GM19025 (cell line): ENCODE measurements around the gene NHLRC2.
"Not testable (repeated sequence)": the region's sequence is repeated elsewhere in the genome, so short reads cannot be mapped to it uniquely, and the experiment has no call there.

Source experiments
- ATAC-seq: cut with Tn5 transposase; IDR thresholded peaks from one replicate; pipeline ENCODE4 v1.9.1; 2021; ENCODE audit warnings: mild to moderate bottlenecking, low read depth, moderate library complexity; ENCODE audit not compliant: unreplicated experiment

The NHLRC2 gene, protein sequence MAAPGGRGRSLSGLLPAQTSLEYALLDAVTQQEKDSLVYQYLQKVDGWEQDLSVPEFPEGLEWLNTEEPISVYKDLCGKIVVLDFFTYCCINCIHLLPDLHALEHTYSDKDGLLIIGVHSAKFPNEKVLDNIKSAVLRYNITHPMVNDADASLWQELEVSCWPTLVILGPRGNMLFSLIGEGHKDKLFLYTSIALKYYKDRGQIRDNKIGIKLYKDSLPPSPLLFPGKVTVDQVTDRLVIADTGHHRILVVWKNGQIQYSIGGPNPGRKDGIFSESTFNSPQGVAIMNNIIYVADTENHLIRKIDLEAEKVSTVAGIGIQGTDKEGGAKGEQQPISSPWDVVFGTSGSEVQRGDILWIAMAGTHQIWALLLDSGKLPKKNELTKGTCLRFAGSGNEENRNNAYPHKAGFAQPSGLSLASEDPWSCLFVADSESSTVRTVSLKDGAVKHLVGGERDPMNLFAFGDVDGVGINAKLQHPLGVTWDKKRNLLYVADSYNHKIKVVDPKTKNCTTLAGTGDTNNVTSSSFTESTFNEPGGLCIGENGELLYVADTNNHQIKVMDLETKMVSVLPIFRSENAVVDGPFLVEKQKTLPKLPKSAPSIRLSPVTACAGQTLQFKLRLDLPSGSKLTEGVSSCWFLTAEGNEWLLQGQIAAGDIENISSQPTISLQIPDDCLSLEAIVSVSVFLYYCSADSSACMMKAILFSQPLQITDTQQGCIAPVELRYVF

DNA sequence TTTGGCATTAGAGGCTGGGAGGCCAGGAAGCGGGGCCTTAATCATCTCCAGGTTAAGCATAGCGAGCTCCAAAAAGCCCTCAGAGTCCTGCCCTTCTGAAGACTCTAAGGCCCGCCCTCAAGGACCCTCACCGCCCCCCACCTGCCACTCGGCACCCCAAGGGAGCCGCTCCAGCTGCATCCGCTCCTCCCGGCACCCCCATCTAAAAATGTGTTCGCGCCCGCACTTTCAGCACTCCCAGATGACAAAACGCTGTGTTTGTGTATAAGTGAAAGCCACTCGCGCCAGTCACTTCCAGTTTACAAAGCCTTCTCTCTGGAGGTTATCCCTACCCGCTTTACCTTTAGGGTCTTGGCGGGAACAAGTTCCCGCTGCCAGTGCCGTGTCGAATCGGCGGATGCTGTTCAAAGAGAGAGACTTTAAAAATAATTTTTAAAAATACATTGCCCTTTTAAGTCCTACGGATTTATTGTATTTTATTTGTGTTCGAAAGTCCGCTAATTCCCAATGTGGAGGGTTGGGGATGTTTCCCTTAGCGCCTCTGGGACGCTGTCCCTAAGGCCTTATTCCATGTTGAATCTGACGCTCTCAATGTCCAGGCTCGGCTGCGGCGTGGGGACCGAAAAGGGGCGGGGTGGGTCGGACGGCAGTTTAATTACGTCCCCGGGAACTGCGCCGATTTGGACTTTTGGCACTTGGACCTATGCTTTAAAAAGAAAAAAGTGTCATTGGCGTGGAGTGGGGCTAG, at the start of gene NHLRC2, which contains the start of gene DCLRE1A:
Gene NHLRC2, plus strand, starts transcription at position 649 of the 748 bp plus-strand sequence. CDS start 212 bp downstream, outside the sequence.
Gene DCLRE1A, minus strand, starts transcription at position 70 of the 748 bp plus-strand sequence. CDS start 900 bp downstream, outside the sequence.
- ATAC-seq: peak; percentile 37

DNA sequence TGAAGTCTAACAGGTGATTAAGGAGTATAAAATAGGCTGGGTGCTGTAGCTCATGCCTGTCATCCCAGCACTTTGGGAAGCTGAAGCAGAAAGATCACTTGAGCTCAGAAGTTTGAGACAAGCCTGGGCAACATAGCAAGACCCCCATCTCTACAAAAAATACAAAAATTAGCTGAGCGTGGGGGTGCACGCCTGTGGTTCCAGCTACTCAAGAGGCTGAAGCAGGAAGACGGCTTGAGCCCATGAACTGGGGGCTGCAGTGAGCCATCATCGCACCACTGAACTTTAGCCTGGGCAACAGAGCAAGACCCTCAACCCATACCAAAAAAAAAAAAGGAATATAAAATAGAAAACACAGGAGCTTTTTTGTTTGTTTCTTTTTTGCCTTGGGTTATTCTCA, 48.0 kb upstream of the NHLRC2 start:
- no peak for ATAC-seq

DNA sequence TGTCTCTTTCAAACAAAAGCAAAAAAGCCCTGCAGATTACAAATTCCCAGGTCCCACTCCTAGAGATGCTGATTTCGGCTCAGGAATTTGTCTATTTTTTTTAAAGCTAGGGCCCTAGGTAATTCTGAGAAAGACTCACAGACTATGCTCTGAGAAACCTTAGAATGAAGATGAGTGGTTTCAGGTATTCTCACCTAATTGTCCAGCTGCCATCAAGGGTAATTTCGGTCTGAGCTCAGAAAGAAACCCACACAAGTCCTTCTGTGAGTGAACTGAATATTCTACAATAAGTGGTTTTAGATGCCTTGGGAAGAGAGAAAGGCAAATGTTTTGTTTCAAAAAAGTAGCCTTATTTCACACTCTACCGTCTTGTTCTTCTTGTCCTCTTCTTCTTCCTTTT, 46.3 kb upstream of the NHLRC2 start:
- ATAC-seq: no peak

DNA sequence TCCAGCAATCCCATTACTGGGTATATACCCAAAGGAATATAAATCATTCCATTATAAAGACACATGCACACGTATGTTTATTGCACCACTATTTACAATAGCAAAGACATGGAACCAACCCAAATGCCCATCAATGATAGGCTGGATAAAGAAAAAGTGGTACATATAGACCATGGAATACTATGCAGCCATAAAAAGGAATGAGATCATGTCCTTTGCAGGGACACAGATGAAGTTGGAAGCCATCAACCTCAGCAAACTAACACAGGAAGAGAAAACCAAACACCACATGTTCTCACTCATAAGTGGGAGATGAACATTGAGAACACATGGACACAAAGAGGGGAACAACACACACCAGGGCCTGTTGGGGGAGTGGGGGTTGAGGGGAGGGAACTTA, 39.8 kb upstream of the NHLRC2 start:
- ATAC-seq: not testable (repeated sequence)

DNA sequence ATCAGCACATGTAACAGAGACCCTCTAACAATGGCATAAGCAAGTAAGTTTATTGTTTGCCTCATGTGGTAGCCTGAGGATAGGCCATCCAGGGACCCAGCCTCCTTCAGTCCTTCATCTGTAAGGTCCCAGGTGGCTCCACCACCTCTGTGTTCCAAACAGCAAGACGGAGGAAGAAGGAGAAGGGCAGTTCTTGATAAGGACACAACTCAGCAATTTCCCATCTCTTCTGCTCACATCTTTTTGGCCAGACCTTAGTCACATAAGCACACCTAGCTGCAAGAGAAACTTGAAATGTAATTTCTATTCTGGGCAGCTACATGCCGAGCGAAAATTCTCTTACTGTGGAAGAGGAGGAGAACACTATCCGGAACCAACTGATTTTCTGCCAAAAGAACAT, 34.5 kb upstream of the NHLRC2 start:
- ATAC-seq: no peak

DNA sequence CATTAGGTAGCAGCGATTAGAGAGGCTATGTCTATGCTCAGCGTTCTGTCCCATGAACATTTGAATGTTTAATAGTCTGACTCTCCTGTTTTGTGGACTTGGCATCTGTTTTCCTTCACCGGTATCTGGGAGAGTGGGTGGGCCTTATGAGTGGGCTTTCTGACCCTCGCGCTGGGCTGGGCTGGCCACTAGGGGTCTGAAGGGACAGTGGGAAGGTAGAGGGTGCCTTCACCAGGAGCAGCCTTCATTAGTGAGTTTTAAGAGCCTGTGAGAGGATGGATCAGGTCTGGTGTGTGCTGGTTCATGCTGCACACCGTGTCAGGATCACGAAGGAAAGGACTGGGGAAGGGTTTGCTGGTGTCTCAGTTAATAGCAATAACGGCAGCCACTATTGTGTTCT, 34.0 kb upstream of the NHLRC2 start:
- ATAC-seq: no peak

DNA sequence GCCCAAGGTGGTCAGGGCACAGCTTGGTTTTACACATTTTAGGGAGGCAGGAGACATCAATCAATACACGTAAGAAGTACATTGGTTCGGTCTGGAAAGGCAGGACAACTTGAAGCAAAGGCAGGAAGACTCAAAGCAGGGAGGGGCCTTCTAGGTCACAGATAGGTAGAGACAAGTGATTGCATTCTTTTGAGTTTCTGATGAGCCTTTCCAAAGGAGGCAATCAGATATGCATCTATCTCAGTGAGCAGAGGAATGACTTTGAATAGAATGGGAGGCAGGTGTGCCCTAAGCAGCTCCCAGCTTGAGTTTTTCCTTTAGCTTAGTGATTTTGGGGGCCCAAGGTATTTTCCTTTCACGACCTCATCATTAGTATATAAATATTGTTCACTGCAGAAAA, 33.2 kb upstream of the NHLRC2 start:
- ATAC-seq: not testable (repeated sequence)

DNA sequence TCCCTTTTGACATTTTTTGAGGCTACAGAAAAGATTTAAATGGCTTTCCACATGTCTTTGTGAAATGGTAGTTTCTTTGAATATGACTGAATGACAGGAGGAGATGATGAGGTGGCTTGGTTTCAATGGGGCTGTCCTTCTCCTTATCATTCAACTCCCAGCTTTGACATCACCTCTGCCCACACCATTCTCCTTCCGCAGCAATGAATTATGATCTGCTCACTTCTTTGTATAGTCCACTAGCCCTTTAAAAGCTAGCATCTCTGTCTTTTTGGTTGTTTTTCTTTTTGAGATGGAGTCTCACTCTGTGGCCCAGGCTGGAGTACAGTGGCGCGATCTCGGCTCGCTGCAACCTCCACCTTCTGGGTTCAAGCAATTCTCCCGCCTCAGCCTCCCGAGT, 32.3 kb upstream of the NHLRC2 start:
- ATAC-seq: no peak

DNA sequence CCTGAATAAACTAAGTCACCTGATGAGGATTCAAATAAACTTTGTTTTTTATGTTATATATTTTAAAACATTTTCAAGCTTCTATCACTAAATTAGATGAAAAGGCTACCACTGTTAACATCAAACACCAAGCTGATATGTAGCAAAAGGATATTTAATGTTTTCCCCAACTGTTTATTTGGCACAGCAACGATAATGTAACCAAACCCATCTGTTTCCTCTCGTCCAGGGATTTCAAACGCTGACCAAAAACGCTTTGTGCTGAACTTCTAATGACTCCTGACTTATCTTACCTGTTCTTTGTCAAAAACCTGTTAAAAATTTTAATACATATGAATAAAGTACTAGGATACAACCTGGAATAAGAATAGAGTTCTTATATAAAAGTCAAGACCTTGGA, 31.1 kb upstream of the NHLRC2 start:
- no peak for ATAC-seq

DNA sequence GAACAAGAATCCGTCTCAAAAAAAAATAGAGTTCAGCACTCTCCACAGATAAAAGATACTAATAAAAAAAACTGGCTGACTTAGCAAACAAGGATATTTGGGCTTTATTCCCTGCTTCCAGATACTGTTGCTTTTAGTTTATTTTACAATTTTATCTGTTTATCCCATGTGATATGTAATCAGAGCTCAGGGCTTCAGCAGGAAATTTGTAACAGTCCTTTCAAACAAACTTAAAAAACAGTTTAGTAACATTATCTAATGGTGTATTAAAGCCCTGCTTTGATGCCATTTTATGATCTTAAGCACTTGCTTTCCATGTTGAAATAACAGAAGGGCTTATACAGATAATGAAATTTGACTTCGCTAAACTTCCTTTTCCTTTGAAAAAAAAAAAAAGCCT, 28.7 kb upstream of the NHLRC2 start:
- no peak for ATAC-seq

DNA sequence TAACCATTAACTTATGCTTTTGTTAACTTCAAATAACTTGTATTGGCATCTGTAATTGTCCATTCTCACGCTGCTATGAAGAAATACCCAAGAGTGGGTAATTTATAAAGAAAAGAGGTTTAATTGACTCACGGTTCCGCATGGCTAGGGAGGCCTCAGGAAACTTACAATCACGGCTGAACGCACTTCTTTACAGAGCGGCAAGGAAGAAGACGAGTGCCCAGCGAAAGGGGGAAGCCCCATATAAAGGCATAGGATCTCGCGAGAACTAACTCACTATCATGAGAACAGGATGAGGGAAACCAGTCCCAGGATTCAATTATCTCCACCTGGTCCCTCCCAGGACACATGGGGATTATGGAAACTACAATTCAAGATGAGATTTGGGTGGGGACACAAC, 25.9 kb upstream of the NHLRC2 start:
- ATAC-seq: not testable (repeated sequence)

DNA sequence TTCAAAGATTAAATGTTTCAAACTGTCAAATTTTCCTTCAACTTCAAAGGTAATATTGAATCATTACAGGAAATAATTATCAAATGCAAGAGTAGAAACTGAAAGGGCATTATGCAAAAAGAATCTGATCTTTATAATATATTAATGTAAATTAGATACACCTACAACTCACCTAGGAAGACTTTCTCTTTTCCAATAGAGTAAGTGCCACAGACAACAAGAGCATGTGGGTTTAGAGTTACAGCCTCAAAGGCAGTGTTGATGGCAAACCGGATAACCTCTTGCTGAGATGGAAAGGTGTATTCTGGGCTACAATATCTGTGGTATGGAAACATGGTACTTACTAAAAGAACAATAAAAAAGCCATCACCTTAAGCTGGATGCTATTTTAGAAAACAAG, 12.3 kb upstream of the NHLRC2 start:
- ATAC-seq: no peak

DNA sequence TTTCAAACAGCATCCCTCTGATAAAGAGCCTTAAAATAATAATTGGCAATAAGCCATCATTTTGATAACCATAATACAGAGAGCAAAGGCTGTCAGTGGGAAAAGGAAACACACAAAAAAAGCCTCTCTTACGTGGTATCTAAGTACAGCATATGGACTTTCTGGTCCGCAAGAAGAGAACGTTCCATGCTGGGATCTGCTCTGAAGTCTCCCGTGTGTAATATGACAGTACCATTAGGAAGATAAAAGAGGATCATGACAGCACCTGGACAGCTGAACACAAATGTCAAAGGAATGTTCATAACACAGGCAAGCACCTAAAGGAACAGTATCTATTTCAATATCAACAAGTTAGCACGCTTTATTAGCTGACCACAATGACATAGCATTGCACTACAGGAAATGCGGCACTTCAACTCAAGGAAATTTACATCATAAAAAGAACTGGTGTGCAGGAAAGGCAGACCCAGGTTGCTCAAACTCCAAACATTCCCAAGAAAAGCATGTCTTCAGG, 10.4 kb upstream of the NHLRC2 start:
- no peak for ATAC-seq

DNA sequence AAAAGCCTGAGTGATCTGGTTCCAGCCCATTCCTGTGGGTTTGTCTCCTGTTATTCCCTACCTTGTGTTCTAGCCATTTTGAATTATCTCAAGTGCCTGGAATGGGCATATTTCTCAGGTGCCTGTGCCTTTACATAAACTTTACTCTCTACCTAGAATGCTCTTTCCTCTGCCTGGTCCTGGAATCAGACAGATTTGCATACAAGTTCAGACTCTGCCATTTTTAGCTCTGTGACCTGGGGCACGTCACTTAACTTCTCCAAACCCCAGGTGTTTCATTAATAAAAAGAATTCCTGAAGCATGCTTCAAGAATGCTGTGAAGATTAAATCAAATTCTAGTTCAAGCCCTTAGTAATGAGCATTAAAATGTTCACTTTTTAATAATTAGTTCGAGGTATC, 8.4 kb upstream of the NHLRC2 start:
- ATAC-seq: no peak

DNA sequence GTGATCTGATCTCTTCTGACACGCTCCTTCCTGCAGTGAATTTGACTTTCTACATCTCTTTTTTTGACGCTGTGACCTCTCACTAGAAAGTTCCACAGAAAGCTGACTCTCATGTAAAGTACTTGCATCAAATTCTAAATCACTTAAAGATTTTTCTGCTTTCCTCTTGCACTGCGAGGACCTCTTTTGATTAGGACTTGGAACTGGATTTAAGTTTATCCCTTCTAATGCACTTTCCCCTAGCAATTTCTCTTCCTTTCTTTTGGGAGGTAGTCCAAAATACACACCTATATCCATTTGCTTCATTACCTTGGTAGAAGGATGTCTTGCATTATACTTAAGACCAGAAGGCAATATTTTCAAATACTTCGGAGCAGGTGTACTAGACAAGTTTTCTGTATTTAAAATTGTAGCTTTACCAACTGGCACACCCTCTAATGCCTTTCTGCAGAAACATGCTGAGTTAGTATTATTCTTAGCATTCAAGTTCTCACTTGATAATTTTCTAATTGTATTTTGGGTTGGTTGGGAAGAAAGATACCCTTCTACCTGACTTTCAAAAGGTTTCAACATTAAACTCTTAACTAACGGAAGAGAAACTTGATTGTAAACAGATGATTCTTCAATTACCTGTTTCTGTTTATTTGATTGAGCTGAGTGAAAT, 5.2 kb upstream of the NHLRC2 start:
- ATAC-seq: no peak

DNA sequence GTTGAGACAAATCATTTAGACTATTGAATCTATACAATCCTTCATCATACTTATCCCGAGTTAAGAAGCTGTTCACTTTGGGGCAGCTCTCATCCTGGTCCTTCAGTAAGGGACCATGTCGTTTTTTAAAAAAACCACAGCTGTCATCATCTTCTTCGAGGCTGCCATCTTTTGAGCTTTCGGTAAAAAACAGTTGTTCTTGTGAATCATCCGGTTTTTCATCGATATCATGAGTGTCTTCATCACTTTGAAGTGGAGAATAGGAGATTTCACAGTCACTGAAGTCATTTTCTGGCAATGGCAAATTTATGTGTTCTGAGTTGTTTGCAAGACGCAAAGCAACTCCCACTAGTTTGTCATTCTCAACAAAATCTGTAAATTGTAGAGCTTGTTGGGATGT, 4.5 kb upstream of the NHLRC2 start:
- ATAC-seq: no peak

DNA sequence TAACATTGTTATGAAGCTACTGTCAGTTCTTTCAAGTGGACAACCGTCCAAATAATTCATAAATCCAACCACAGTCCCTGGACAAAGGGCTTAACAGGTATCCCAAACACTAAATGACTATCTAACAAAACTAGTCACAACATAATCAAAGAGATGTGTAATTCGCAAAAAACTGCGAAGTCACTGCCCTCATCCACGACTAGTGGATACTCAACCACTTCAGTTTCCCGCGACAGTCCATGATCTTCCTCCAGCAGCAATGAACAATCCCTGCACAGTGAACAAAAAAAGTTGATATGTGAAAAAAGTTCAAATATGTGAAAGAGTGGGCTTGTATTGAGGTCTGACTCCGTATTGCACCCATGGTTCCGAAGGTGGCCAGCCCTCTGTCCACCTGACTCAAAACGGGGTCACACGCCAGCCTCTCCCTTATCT, 866 bp upstream of the NHLRC2 start:
- ATAC-seq: no peak

DNA sequence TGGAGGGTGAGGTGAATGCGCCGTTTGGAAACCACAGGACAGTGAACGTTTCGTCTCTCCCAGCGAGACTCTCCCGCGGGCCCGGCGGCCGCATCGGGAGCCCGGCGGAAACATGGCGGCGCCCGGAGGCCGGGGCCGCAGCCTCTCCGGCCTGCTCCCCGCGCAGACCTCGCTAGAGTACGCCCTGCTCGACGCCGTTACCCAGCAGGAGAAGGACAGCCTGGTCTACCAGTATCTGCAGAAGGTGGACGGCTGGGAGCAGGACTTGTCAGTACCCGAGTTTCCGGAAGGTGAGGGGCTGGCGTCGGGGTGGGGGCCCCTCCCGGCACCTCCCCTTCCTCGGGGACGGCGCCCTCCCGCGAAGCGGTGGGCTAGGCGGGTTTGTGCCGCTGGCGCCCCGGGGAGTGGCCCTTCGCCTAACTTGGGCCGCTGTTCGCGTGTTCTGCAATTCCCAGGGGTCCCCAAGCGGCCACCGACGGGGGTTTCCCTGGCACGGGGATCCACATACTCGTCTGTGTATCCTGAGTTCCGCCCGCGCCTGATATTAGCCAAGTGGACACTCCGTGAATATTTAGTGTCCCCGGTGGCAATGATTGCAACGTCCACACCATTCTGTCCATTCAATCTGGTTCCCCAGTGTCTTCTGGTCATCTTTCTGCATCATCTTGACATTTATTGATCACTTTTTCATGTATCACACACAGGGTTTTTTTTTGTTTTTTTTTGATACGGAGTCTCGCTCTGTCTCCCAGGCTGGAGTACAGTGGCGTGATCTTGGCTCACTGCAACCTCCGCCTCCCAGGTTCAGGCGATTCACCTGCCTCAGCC, 514 bp downstream of the NHLRC2 start:
- peak; percentile 27 for ATAC-seq

DNA sequence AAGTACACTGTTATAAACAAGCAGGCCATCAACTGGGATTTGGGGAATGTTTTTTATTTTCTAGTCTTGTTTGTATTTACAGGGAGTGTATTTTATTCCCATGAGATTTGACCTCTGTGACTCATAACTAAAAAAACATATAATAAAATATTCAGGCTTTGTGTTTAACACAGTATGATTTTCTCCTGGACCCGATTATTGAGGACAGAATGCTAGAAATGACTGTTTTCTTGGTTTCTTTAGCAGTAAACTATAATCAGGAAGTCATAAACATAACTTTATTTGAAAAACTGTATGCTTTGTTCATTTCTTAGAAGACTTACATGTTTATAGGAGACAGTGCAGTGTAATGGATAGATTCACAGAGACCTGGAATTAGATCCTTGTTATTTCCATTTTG, 2.1 kb downstream of the NHLRC2 start:
- no peak for ATAC-seq
